Activated naive CD8-positive, alpha-beta T cell (primary cell): Measurements from ENCODE around the gene TSHZ2.
A peak's percentile ranks its signal among the peaks of the same experiment; 100 is the strongest.

Source experiments
- H3K27ac Mint-ChIP-seq: one replicate; pipeline ENCODE4 v1.8.0; 2021; ENCODE audit warnings: mixed read lengths
- H3K27me3 Mint-ChIP-seq: one replicate; pipeline ENCODE4 v1.8.0; 2021; ENCODE audit warnings: mixed read lengths
- H3K36me3 Mint-ChIP-seq: one replicate; pipeline ENCODE4 v1.8.0; 2021; ENCODE audit warnings: mixed read lengths
- H3K4me1 Mint-ChIP-seq: one replicate; pipeline ENCODE4 v1.8.0; 2021; ENCODE audit warnings: low read depth, mixed read lengths
- H3K4me3 Mint-ChIP-seq: one replicate; pipeline ENCODE4 v1.8.0; 2021; ENCODE audit warnings: mild to moderate bottlenecking, mixed read lengths
- H3K9me3 Mint-ChIP-seq: one replicate; pipeline ENCODE4 v1.8.0; 2021; ENCODE audit warnings: low read depth, mixed read lengths

Gene TSHZ2, protein sequence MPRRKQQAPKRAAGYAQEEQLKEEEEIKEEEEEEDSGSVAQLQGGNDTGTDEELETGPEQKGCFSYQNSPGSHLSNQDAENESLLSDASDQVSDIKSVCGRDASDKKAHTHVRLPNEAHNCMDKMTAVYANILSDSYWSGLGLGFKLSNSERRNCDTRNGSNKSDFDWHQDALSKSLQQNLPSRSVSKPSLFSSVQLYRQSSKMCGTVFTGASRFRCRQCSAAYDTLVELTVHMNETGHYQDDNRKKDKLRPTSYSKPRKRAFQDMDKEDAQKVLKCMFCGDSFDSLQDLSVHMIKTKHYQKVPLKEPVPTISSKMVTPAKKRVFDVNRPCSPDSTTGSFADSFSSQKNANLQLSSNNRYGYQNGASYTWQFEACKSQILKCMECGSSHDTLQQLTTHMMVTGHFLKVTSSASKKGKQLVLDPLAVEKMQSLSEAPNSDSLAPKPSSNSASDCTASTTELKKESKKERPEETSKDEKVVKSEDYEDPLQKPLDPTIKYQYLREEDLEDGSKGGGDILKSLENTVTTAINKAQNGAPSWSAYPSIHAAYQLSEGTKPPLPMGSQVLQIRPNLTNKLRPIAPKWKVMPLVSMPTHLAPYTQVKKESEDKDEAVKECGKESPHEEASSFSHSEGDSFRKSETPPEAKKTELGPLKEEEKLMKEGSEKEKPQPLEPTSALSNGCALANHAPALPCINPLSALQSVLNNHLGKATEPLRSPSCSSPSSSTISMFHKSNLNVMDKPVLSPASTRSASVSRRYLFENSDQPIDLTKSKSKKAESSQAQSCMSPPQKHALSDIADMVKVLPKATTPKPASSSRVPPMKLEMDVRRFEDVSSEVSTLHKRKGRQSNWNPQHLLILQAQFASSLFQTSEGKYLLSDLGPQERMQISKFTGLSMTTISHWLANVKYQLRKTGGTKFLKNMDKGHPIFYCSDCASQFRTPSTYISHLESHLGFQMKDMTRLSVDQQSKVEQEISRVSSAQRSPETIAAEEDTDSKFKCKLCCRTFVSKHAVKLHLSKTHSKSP (N-terminal part only)

GRCh38 chr20:52972190-52972937 lies at the start of gene TSHZ2:
TSS of gene TSHZ2 (plus strand) at chr20:52972358. CDS start at chr20:52973294, 936 bp downstream.
- Mint-ChIP-seq H3K36me3 (no peaks in the 10 kb centered on the region), H3K27ac (peak within 1 kb of the TSS; percentile 88), H3K4me3 (peak within 1 kb of the TSS; percentile 92), H3K4me1 (peaks cover 41% of the 10 kb centered on the region), H3K9me3 (no peaks in the 10 kb centered on the region), H3K27me3 (peaks cover 5% of the 10 kb centered on the region)

- Mint-ChIP-seq H3K4me3 (no peak overlapping the region), H3K27ac (no peak overlapping the region), H3K36me3 (peaks cover 7% of the 10 kb centered on the region), H3K4me1 (peaks cover 5% of the 10 kb centered on the region), H3K27me3 (peaks cover 6% of the 10 kb centered on the region), H3K9me3 (no peaks in the 10 kb centered on the region)
These were observed 49.7 kb upstream of the TSHZ2 start for GRCh38 chr20:52922436-52922835.

DNA sequence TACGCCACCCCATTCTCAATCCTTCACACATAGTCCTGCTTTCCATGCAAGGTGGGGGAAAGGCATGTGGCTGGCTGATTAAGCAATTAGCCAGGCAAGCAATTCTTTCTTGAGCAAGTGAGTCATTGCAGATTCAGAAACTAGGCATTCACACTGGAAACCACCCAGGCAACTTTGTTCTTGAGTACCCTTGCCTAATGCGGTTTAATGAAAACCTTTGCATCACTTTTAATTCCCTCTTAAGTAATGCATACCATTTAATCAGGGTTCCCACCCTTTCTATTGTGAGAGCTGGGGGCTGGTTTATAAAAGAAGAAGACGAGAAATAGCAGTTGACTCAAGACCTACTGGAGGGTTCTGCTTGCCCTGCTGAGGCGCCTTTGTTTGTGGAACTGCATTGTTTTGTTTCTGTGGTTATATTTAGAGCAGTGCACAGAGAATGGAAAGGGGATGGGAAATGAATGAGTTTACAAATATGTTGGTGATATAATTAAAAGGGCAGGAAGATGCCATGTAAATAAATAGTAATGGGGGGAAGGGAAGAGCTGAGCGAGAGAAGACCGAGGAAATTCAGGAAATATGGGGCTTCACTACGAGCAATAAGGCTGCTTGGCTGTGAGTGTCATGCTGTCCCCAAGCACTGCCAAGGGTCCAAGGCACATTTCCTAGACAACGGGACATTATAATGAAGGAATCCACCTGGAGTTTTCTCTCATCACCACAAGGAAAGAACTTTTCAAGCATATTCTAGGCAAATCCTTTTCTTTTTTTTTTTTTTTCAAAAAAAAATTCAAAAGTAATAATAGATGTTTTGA lies 48.8 kb upstream of the TSHZ2 start:
- Mint-ChIP-seq H3K27me3 (peaks cover 6% of the 10 kb centered on the region), H3K9me3 (no peaks in the 10 kb centered on the region), H3K4me3 (no peak overlapping the region), H3K27ac (no peak overlapping the region), H3K4me1 (peaks cover 5% of the 10 kb centered on the region), H3K36me3 (peaks cover 7% of the 10 kb centered on the region)

DNA sequence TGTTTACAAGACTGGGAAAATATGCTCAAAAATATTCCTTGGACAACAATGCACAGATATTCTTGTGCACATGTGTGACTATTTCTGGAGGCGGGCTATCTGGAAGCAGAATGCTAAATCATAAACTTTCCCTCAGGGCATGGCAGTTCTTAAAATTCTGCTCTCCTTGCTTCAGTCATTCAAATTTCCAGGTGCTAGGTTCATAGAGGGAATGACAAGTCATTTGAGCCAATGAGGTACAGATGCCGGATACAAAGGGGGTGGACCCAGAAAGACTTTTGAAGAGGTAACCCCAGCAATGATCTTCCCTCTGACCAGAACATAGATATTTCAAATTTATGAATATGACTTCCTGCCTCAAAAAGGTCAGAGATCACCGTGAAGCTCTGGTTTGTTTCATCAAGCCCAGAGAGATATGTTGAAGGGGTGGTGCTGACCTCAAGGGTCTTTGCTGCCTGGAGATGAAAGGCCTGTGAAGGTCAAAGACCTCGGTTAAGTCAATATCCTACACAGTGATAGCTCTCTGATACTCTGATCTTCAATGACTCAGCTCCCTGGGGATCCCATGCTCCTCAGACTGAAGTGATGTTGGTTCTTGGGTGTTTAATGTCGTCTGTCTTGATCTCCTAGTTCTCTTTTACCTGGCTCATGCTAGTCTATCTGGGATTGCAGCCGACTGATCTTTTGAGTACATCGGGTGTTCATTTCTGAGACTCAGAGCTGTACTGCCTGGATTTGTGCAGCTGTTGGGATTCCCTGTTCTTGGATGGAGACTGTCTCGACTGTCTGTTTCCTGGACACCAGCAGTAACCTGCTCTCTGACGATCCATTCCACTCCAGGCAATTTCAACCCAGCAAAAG lies 47.5 kb upstream of the TSHZ2 start:
- no peak overlapping the region for H3K4me3 Mint-ChIP-seq
- peaks cover 6% of the 10 kb centered on the region for H3K27me3 Mint-ChIP-seq
- no peak overlapping the region for H3K27ac Mint-ChIP-seq
- peaks cover 7% of the 10 kb centered on the region for H3K36me3 Mint-ChIP-seq
- peaks cover 5% of the 10 kb centered on the region for H3K4me1 Mint-ChIP-seq
- no peaks in the 10 kb centered on the region for H3K9me3 Mint-ChIP-seq

DNA sequence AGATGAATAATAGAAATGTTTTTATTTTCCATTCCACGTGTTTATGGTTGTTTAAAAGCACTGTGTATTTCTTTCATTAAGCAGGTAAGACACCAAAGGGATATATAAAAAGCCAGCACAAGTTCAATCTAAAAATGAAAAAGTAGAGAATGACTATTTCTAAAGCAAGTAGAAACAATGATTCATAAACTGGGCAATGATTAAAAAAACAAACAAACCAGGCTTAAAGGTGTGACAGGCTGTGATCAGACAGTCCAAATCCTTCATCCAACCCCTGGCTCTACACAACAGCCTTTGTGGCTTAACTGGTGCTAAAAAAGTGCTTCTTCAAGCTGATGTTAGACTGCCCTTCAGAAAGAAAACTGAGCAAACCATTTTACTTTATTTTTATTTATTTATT lies 45.7 kb upstream of the TSHZ2 start:
- H3K4me3 Mint-ChIP-seq = no peak overlapping the region
- peaks cover 6% of the 10 kb centered on the region for H3K27me3 Mint-ChIP-seq
- no peak overlapping the region for H3K27ac Mint-ChIP-seq
- no peaks in the 10 kb centered on the region for H3K9me3 Mint-ChIP-seq
- H3K36me3 Mint-ChIP-seq = peaks cover 7% of the 10 kb centered on the region
- H3K4me1 Mint-ChIP-seq = peaks cover 5% of the 10 kb centered on the region

- Mint-ChIP-seq H3K4me3 (no peak overlapping the region), H3K27ac (no peak overlapping the region), H3K4me1 (no peaks in the 10 kb centered on the region), H3K36me3 (no peaks in the 10 kb centered on the region), H3K27me3 (peaks cover 2% of the 10 kb centered on the region), H3K9me3 (no peaks in the 10 kb centered on the region)
These were observed 38.3 kb upstream of the TSHZ2 start for GRCh38 chr20:52933867-52934266.

GRCh38 chr20:52936351-52937340 lies 35.5 kb upstream of the TSHZ2 start:
- Mint-ChIP-seq H3K36me3 (no peaks in the 10 kb centered on the region), H3K4me1 (no peaks in the 10 kb centered on the region), H3K9me3 (no peaks in the 10 kb centered on the region), H3K4me3 (no peak overlapping the region), H3K27ac (no peak overlapping the region), H3K27me3 (peaks cover 2% of the 10 kb centered on the region)

GRCh38 chr20:52937591-52938100 lies 34.5 kb upstream of the TSHZ2 start:
- Mint-ChIP-seq H3K36me3 (no peaks in the 10 kb centered on the region), H3K4me3 (no peak overlapping the region), H3K9me3 (no peaks in the 10 kb centered on the region), H3K27me3 (peaks cover 2% of the 10 kb centered on the region), H3K27ac (no peak overlapping the region), H3K4me1 (no peaks in the 10 kb centered on the region)

DNA sequence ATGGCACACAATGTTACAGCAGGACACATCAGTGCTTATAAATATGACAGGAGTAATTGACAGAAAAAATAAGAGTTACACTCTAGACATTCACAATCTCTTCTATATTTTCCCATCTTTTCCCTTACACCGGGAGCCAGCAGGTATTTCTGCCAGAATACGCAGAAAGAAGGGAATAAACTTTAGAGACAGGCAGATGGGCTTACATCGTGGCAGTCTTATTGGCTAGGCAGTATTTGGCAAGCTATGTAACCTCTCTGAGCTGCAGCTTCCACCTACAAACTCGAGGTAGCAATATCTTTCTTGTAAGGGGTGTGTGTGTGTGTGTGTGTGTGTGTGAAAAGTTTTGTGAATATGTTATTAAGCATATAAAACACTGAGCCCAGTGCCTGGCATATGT lies 33.0 kb upstream of the TSHZ2 start:
- Mint-ChIP-seq H3K4me1 (no peaks in the 10 kb centered on the region), H3K27ac (no peak overlapping the region), H3K9me3 (no peaks in the 10 kb centered on the region), H3K4me3 (no peak overlapping the region), H3K27me3 (peaks cover 2% of the 10 kb centered on the region), H3K36me3 (no peaks in the 10 kb centered on the region)

GRCh38 chr20:52941808-52942207 lies 30.4 kb upstream of the TSHZ2 start:
- Mint-ChIP-seq H3K36me3 (no peaks in the 10 kb centered on the region), H3K4me3 (no peak overlapping the region), H3K27ac (no peak overlapping the region), H3K27me3 (peaks cover 2% of the 10 kb centered on the region), H3K9me3 (no peaks in the 10 kb centered on the region), H3K4me1 (no peaks in the 10 kb centered on the region)

GRCh38 chr20:52943185-52943841 lies 28.8 kb upstream of the TSHZ2 start:
- H3K27ac Mint-ChIP-seq = no peak overlapping the region
- no peak overlapping the region for H3K4me3 Mint-ChIP-seq
- no peaks in the 10 kb centered on the region for H3K27me3 Mint-ChIP-seq
- no peaks in the 10 kb centered on the region for H3K9me3 Mint-ChIP-seq
- H3K4me1 Mint-ChIP-seq = no peaks in the 10 kb centered on the region
- no peaks in the 10 kb centered on the region for H3K36me3 Mint-ChIP-seq

- H3K4me3 Mint-ChIP-seq = no peak overlapping the region
- no peaks in the 10 kb centered on the region for H3K9me3 Mint-ChIP-seq
- no peak overlapping the region for H3K27ac Mint-ChIP-seq
- no peaks in the 10 kb centered on the region for H3K36me3 Mint-ChIP-seq
- peaks cover 3% of the 10 kb centered on the region for H3K27me3 Mint-ChIP-seq
- no peaks in the 10 kb centered on the region for H3K4me1 Mint-ChIP-seq
These were observed 26.9 kb upstream of the TSHZ2 start for GRCh38 chr20:52945268-52945667.
